IMR-90 (cell line): Measurements from ENCODE around the gene CEP104.

Source experiments
- CEBPB ChIP-seq: IDR thresholded peaks from 2 replicates; pipeline ENCODE4 v1.6.1; 2012; ENCODE audit warnings: low read depth, low read length, improper control_type of control experiment
- CHD1 ChIP-seq: IDR thresholded peaks from 2 replicates; pipeline ENCODE4 v1.6.1; 2012; ENCODE audit warnings: low read depth, low read length, improper control_type of control experiment
- CTCF ChIP-seq: conservative IDR thresholded peaks from 2 replicates; pipeline ENCODE4 v1.5.1; 2012; ENCODE audit warnings: mild to moderate bottlenecking, low read depth, low read length, improper control_type of control experiment
- ELK1 ChIP-seq: fragments of 150-350 bp; IDR thresholded peaks from 2 replicates; pipeline ENCODE4 v1.6.1; 2016; ENCODE audit warnings: low read depth, mild to moderate bottlenecking, low read length, moderate library complexity, borderline replicate concordance
- MAZ ChIP-seq: IDR thresholded peaks from 2 replicates; pipeline ENCODE4 v1.6.1; 2012; ENCODE audit warnings: low read depth, mild to moderate bottlenecking, low read length, improper control_type of control experiment, moderate library complexity, borderline replicate concordance
- MXI1 ChIP-seq: IDR thresholded peaks from 2 replicates; pipeline ENCODE4 v1.6.1; 2012; ENCODE audit warnings: low read depth, mild to moderate bottlenecking, low read length, moderate library complexity, borderline replicate concordance
- NFE2L2 ChIP-seq: fragments of 150-350 bp; IDR thresholded peaks from 2 replicates; pipeline ENCODE4 v1.6.1; 2016; ENCODE audit warnings: low read depth, mild to moderate bottlenecking, low read length
- POLR2A ChIP-seq: IDR thresholded peaks from 2 replicates; pipeline ENCODE4 v1.6.1; 2012; ENCODE audit warnings: mild to moderate bottlenecking, low read depth, low read length
- RAD21 ChIP-seq: IDR thresholded peaks from 2 replicates; pipeline ENCODE4 v1.6.1; 2012; ENCODE audit warnings: low read length, improper control_type of control experiment
- RCOR1 ChIP-seq: IDR thresholded peaks from 2 replicates; pipeline ENCODE4 v1.6.1; 2012; ENCODE audit warnings: mild to moderate bottlenecking, low read length, improper control_type of control experiment; ENCODE audit not compliant: insufficient replicate concordance
- RFX5 ChIP-seq: IDR thresholded peaks from 2 replicates; pipeline ENCODE4 v1.8.0; 2012; ENCODE audit warnings: low read depth, mild to moderate bottlenecking, low read length, moderate library complexity
- USF2 ChIP-seq: fragments of 150-350 bp; IDR thresholded peaks from 2 replicates; pipeline ENCODE4 v1.6.1; 2017; ENCODE audit warnings: mild to moderate bottlenecking, antibody characterized with exemption, low read length, low read depth

- TF ChIP-seq POLR2A (no peak), CTCF (no peak), NFE2L2 (no peak), ELK1 (no peak), RAD21 (no peak), RFX5 (no peak), CEBPB (no peak), RCOR1 (no peak), MAZ (no peak), CHD1 (no peak), MXI1 (no peak), USF2 (no peak)
Observed at GRCh38 chr1:3816331-3817137, 40.5 kb downstream of the CEP104 start.
